Measurements from ENCODE around the gene MAPK7. TPM values are rescaled to one million over a fixed set of nuclear protein-coding genes. Genes with fewer than 3 reads are reported as not detected.

Gene MAPK7
- total and polyA plus RNA-seq, 2 experiments from 2014 or later = 26.1 to 49.0 TPM

- peak within 1 kb of the TSS; percentile 89 for H3K27ac ChIP-seq
These were observed 15.8 kb upstream of the MAPK7 start, which contains the start of gene B9D1 for GRCh38 chr17:19362277-19363113. TSS of gene B9D1 (minus strand) at chr17:19362723. CDS start at chr17:19362569, 154 bp downstream.

DNA sequence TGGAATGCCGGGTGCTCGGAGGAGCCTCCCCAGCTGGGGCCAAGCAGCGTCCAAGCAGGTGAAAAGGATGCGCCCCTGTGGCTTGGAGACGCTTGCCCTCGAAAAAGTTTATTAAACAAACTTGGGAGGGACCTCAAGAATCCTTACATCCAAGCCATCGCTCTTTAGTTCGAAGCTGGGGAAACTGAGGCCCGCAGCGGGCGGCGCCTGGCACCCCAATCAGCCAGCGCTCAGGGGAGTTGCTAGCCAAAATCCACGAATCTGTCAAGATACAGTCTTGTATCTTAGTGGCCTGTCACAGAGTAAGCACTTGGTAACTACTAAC, 15.2 kb upstream of the MAPK7 start:
- Histone ChIP-seq H3K27ac (peak overlapping the region; percentile 89), H3K79me2 (peaks cover 7% of the 10 kb centered on the region), H3K36me3 (replicated peaks; ENCODE audit: insufficient read depth, low read depth) (no peaks in the 10 kb centered on the region), H3K4me2 (peak overlapping the region; percentile 86), H3K4me1 (ENCODE audit: insufficient read depth) (peaks cover 12% of the 10 kb centered on the region), H3K27me3 (no peaks in the 10 kb centered on the region), H3K4me3 (no peak overlapping the region), H3K9me3 (ENCODE audit: low read depth) (no peaks in the 10 kb centered on the region), H3K9me2 (replicated peaks; ENCODE audit: insufficient read depth) (no peaks in the 10 kb centered on the region), H4K20me1 (ENCODE audit: insufficient read depth, poor library complexity, severe bottlenecking) (no peaks in the 10 kb centered on the region), H2AFZ (peak overlapping the region; percentile 33)
- no peak for DNase-seq (ENCODE audit: low spot score)
- TF ChIP-seq CTCF (IDR thresholded peaks at IDR 0.05; ENCODE audit: poor library complexity) = no peak
- no peak for TF ChIP-seq EZH2 (IDR thresholded peaks at IDR 0.05; ENCODE audit: borderline replicate concordance)
- no peak for TF ChIP-seq EZH2phosphoT487 (IDR thresholded peaks at IDR 0.05; ENCODE audit: low read depth, severe bottlenecking, unreplicated experiment)
- 40% methylated on average over 14 of the region's 14 CpGs for WGBS (ENCODE audit: low lambda C conversion rate, missing lambda C conversion rate)

More at GRCh38 chr17:19362277-19363113, 15.8 kb upstream of the MAPK7 start, which contains the start of gene B9D1:
- H3K9me2 ChIP-seq (replicated peaks; ENCODE audit: insufficient read depth) = no peaks in the 10 kb centered on the region
- no peaks in the 10 kb centered on the region for H3K36me3 ChIP-seq (replicated peaks; ENCODE audit: insufficient read depth, low read depth)
- peaks cover 12% of the 10 kb centered on the region for H3K4me1 ChIP-seq (ENCODE audit: insufficient read depth)
- H3K4me3 ChIP-seq = peak within 1 kb of the TSS; percentile 76
- no peaks in the 10 kb centered on the region for H3K9me3 ChIP-seq (ENCODE audit: low read depth)
- peak; percentile 97 for DNase-seq (ENCODE audit: low spot score)
- TF ChIP-seq CTCF (IDR thresholded peaks at IDR 0.05; ENCODE audit: poor library complexity) (peak; percentile 100), EZH2 (IDR thresholded peaks at IDR 0.05; ENCODE audit: borderline replicate concordance) (no peak)
- peaks cover 7% of the 10 kb centered on the region for H3K79me2 ChIP-seq
- WGBS (ENCODE audit: low lambda C conversion rate, missing lambda C conversion rate) = 1% methylated on average over 57 of the region's 83 CpGs
- H2AFZ ChIP-seq = peak within 1 kb of the TSS; percentile 86
- peak within 1 kb of the TSS; percentile 86 for H3K4me2 ChIP-seq
- H3K27me3 ChIP-seq = no peaks in the 10 kb centered on the region
- H4K20me1 ChIP-seq (ENCODE audit: insufficient read depth, poor library complexity, severe bottlenecking) = no peaks in the 10 kb centered on the region

DNA sequence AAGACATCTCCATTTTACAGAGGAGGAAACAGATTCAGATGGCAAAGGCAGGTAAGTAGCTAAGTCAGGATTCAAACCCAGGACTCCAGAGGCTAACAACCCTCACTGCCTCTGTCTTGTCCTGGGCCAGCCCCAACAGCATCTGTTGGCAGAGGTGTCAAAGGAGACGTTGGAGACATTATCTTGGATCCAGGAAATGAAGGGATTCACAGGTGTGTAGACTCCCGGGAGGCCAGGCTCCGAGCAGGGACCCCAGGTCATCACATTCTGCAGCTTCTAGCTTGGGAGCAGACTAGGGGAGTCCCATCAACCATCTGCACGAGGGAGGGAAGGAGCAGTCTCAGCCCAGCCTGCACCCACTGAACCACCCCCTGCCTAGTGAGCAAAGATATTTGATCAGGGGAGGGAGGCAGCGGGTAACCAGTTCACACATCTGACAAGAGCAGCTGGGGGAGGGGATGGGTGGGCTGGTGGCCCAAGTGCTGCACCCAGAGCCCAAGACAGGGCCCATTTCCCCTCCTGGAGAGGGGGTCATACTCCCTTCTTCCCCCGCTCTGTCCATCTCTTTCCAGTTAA, 14.8 kb upstream of the MAPK7 start:
- no peaks in the 10 kb centered on the region for H3K36me3 ChIP-seq (replicated peaks; ENCODE audit: insufficient read depth, low read depth)
- H4K20me1 ChIP-seq (ENCODE audit: insufficient read depth, poor library complexity, severe bottlenecking) = no peaks in the 10 kb centered on the region
- TF ChIP-seq EZH2phosphoT487 (IDR thresholded peaks at IDR 0.05; ENCODE audit: low read depth, severe bottlenecking, unreplicated experiment) (no peak), CTCF (IDR thresholded peaks at IDR 0.05; ENCODE audit: poor library complexity) (no peak), EZH2 (IDR thresholded peaks at IDR 0.05; ENCODE audit: borderline replicate concordance) (no peak)
- H3K9me3 ChIP-seq (ENCODE audit: low read depth) = no peaks in the 10 kb centered on the region
- no peak overlapping the region for H3K4me3 ChIP-seq
- WGBS (ENCODE audit: low lambda C conversion rate, missing lambda C conversion rate) = 58% methylated on average over 6 of the region's 6 CpGs
- DNase-seq (ENCODE audit: low spot score) = no peak
- H2AFZ ChIP-seq = no peak overlapping the region
- peak overlapping the region; percentile 89 for H3K27ac ChIP-seq
- H3K9me2 ChIP-seq (replicated peaks; ENCODE audit: insufficient read depth) = no peaks in the 10 kb centered on the region
- H3K27me3 ChIP-seq = no peaks in the 10 kb centered on the region
- H3K4me1 ChIP-seq (ENCODE audit: insufficient read depth) = peaks cover 12% of the 10 kb centered on the region
- peak overlapping the region; percentile 86 for H3K4me2 ChIP-seq
- H3K79me2 ChIP-seq = peaks cover 7% of the 10 kb centered on the region
